ENCODE measurements around the gene SACM1L. TPM values are rescaled to one million over a fixed set of nuclear protein-coding genes. Genes with fewer than 3 reads are reported as not detected.

Gene SACM1L
- total and polyA plus RNA-seq, 2 of the 8 experiments (the other 6 are each of a cell fraction or from before 2014, with no cell fraction given): 20.1 to 61.0 TPM

DNA sequence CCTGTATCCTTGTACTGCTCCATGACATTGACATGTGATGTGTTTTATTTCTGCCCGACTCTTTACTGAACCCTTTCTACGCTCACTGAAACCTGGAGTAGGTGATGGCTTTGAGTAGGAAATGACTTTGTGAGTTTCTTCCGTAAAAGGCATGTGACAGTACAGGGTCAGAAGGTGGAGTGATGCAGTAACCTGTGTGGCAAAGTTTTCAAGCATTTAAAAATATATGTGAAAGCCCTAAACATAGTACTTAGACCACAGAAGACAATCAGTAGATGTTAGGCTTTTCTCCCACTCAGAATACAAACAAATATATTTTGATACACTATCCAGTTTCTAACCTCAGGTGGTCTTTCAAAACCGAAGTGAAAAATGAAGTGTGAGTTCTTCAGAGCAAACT, 31.3 kb upstream of the SACM1L start:
- 87% methylated on average over 4 of the region's 4 CpGs; no CpG with 5 or more reads in 1 of the 2 experiments for WGBS, 2 experiments (ENCODE audit: extremely low coverage in 1 of 2, insufficient coverage in 1 of 2, insufficient read length in 1 of 2, insufficient replicate concordance in 2 of 2, low coverage in 1 of 2, low lambda C conversion rate in 2 of 2, missing lambda C conversion rate in 1 of 2)
- Histone ChIP-seq H3K27me3 (replicated peaks in 1 of 4; ENCODE audit: control insufficient read depth in 3 of 4, extremely low read depth in 1 of 4, insufficient read depth in 3 of 4, low read length in 3 of 4) (no peaks in the 10 kb centered on the region), H2BK20ac (ENCODE audit: low read length) (no peak overlapping the region), H4K5ac (ENCODE audit: insufficient read length, low read depth, low read length) (no peak overlapping the region), H2AFZ (ENCODE audit: low read length) (no peak overlapping the region), H2AK5ac (ENCODE audit: low read depth, low read length) (no peak overlapping the region), H3K4me1 (replicated peaks in 1 of 4; ENCODE audit: control insufficient read depth in 3 of 4, insufficient read depth in 4 of 4, low read length in 3 of 4) (no peaks in the 10 kb centered on the region), H3K79me1 (ENCODE audit: low read depth, low read length) (no peaks in the 10 kb centered on the region), H3K36me3 (ENCODE audit: control insufficient read depth in 2 of 4, insufficient read depth in 4 of 4, low read length in 3 of 4) (peaks cover 0 to 3% (median 0%) of the 10 kb centered on the region in 4 experiments; a peak in 2 of 8 replicates), H3K27ac (ENCODE audit: low read depth, low read length) (no peak overlapping the region), H2BK12ac (ENCODE audit: low read depth, low read length) (no peak overlapping the region), H3K14ac (ENCODE audit: insufficient read length) (no peak overlapping the region), H3K9ac (replicated peaks in 1 of 4; ENCODE audit: extremely low read depth in 1 of 4, low read depth in 3 of 4, low read length in 3 of 4) (no peak overlapping the region), H2BK120ac (replicated peaks; ENCODE audit: low read depth, low read length) (no peak overlapping the region), H3K56ac (replicated peaks; ENCODE audit: insufficient read length, low read depth, low read length) (no peak overlapping the region), H4K20me1 (replicated peaks in 1 of 2; ENCODE audit: control insufficient read depth in 1 of 2, insufficient read depth in 2 of 2, low read length in 2 of 2) (peaks cover 0 to 1% of the 10 kb centered on the region in 2 experiments), H3K23me2 (ENCODE audit: low read depth, low read length) (no peaks in the 10 kb centered on the region), H4K8ac (ENCODE audit: extremely low read depth, insufficient read depth, low read length) (no peak overlapping the region), H3K79me2 (ENCODE audit: control insufficient read depth in 1 of 2, insufficient read depth in 2 of 2, low read length in 2 of 2) (0 out of 4 replicates have a peak, but pooled peaks cover 0 to 6% of the 10 kb centered on the region in 2 experiments), H3K23ac (ENCODE audit: insufficient read length) (no peak overlapping the region), H3K4me3 (ENCODE audit: extremely low read depth in 1 of 4, insufficient read depth in 2 of 4, low read depth in 3 of 4, low read length in 4 of 4) (no peak overlapping the region), H2BK5ac (ENCODE audit: low read depth, low read length) (no peak overlapping the region), H3K4ac (replicated peaks; ENCODE audit: insufficient read length, low read depth, low read length) (no peak overlapping the region), H4K91ac (replicated peaks; ENCODE audit: insufficient read length, low read length) (no peak overlapping the region), H3K4me2 (ENCODE audit: insufficient read depth in 1 of 2, low read depth in 2 of 2, low read length in 2 of 2) (no peak overlapping the region), H3K18ac (ENCODE audit: extremely low read depth, low read length) (no peak overlapping the region), H3K9me3 (ENCODE audit: insufficient read depth in 2 of 2, low read depth in 1 of 2, low read length in 1 of 2) (peaks cover 0 to 2% of the 10 kb centered on the region in 2 experiments; a peak in 1 of 4 replicates), H2BK15ac (ENCODE audit: low read length) (no peak overlapping the region)
- DNase-seq (ENCODE audit: low read depth in 1 of 2, low spot score in 2 of 2) (no peak), FAIRE-seq (no peak)
- CTCF ChIA-PET (ENCODE audit: partially characterized antibody): interaction anchor here (0.8 to 5.8 kb wide), 13 partner anchors 8 to 149 kb away, joined by 3 to 60 read pairs (median 12); partner anchors contain the start of gene LIMD1
- POLR2A ChIA-PET (ENCODE audit: partially characterized antibody): no interaction called here
- no peak for TF ChIP-seq ZNF274 (IDR thresholded peaks at IDR 0.05; ENCODE audit: borderline replicate concordance, extremely low read depth, low read length)
- TF ChIP-seq NANOG (IDR thresholded peaks at IDR 0.05; ENCODE audit: insufficient read depth, low read depth, low read length, poor library complexity, severe bottlenecking): no peak
- no peak for TF ChIP-seq SP1 (IDR thresholded peaks at IDR 0.05; ENCODE audit: low read depth, low read length)
- no peak for TF ChIP-seq CHD2 (IDR thresholded peaks at IDR 0.05; ENCODE audit: low read length)
- no peak for TF ChIP-seq RXRA (IDR thresholded peaks at IDR 0.05; ENCODE audit: insufficient read depth, low read depth, low read length)
- no peak for TF ChIP-seq POU5F1 (IDR thresholded peaks at IDR 0.05; ENCODE audit: low read depth, low read length)
- TF ChIP-seq KDM4A (IDR thresholded peaks at IDR 0.05; ENCODE audit: low read depth, low read length, severe bottlenecking): no peak
- no peak for TF ChIP-seq TEAD4 (IDR thresholded peaks at IDR 0.05; ENCODE audit: low read depth, low read length)
- no peak for TF ChIP-seq TBP (IDR thresholded peaks at IDR 0.05; ENCODE audit: low read depth, low read length)
- TF ChIP-seq RFX5 (IDR thresholded peaks at IDR 0.05; ENCODE audit: borderline replicate concordance, low read depth, low read length): no peak
- no peak for TF ChIP-seq SIX5 (IDR thresholded peaks at IDR 0.05; ENCODE audit: low read depth, low read length)
- TF ChIP-seq BCL11A (IDR thresholded peaks at IDR 0.05; ENCODE audit: low read depth in 2 of 2, low read length in 2 of 2): no peak
- no peak for TF ChIP-seq PHF8 (conservative IDR thresholded peaks at IDR 0.05; ENCODE audit: low read depth, low read length)
- no peak for TF ChIP-seq SUZ12 (IDR thresholded peaks at IDR 0.05; ENCODE audit: low read length)
- no peak for TF ChIP-seq CBX8 (IDR thresholded peaks at IDR 0.05; ENCODE audit: borderline replicate concordance, low read depth, low read length)

Data from H1 (cell line).